HG02642 (cell line): ENCODE data around the gene TRDMT1.
"Not testable (repeated sequence)": the region's sequence is repeated elsewhere in the genome, so short reads cannot be mapped to it uniquely, and the experiment has no call there.

Experiments
- ATAC-seq: cut with Tn5 transposase; IDR thresholded peaks from one replicate; pipeline ENCODE4 v1.9.1; 2021; ENCODE audit warnings: mild to moderate bottlenecking; ENCODE audit not compliant: unreplicated experiment, poor library complexity

The TRDMT1 gene

GRCh38 chr10:17143055-17143690 is 58.3 kb downstream of the TRDMT1 start:
- ATAC-seq: no peak

- no peak for ATAC-seq
Observed at GRCh38 chr10:17141504-17142229, 59.8 kb downstream of the TRDMT1 start.

GRCh38 chr10:17140386-17140761 is 61.1 kb downstream of the TRDMT1 start:
- ATAC-seq: no peak

GRCh38 chr10:17138460-17139042 is 62.9 kb downstream of the TRDMT1 start:
- ATAC-seq: no peak

GRCh38 chr10:17134737-17135260 is 66.7 kb downstream of the TRDMT1 start:
- ATAC-seq: no peak

GRCh38 chr10:17134282-17134681 is 67.2 kb downstream of the TRDMT1 start:
- ATAC-seq: no peak

- no peak for ATAC-seq
Observed at GRCh38 chr10:17129741-17130140, 71.7 kb downstream of the TRDMT1 start, which contains the start of gene CUBN. CUBN (minus strand) TSS chr10:17129811; CDS start chr10:17129765, 46 bp downstream.

GRCh38 chr10:17128261-17128660 is 73.2 kb downstream of the TRDMT1 start:
- ATAC-seq: no peak

GRCh38 chr10:17126327-17126726 is 75.1 kb downstream of the TRDMT1 start:
- no peak for ATAC-seq

- ATAC-seq: no peak
Observed at GRCh38 chr10:17125206-17125893, 76.1 kb downstream of the TRDMT1 start.

GRCh38 chr10:17123961-17124360 is 77.5 kb downstream of the TRDMT1 start:
- ATAC-seq: no peak

- no peak for ATAC-seq
Observed at GRCh38 chr10:17122726-17123661, 78.5 kb downstream of the TRDMT1 start.

- no peak for ATAC-seq
Observed at GRCh38 chr10:17122052-17122451, 79.4 kb downstream of the TRDMT1 start.

GRCh38 chr10:17120694-17121093 is 80.8 kb downstream of the TRDMT1 start:
- ATAC-seq: no peak

- no peak for ATAC-seq
Observed at GRCh38 chr10:17119845-17120244, 81.6 kb downstream of the TRDMT1 start.

- ATAC-seq: no peak
Observed at GRCh38 chr10:17116193-17116592, 85.3 kb downstream of the TRDMT1 start.

- no peak for ATAC-seq
Observed at GRCh38 chr10:17115683-17116082, 85.8 kb downstream of the TRDMT1 start.

GRCh38 chr10:17114878-17115444 is 86.5 kb downstream of the TRDMT1 start:
- not testable (repeated sequence) for ATAC-seq

- no peak for ATAC-seq
Observed at GRCh38 chr10:17113889-17114540, 87.5 kb downstream of the TRDMT1 start.
